ENCODE measurements around the gene PITPNC1. TPM values are rescaled to one million over a fixed set of nuclear protein-coding genes. Genes with fewer than 3 reads are reported as not detected.

PITPNC1 gene
- total RNA-seq, 1 experiment from 2014 or later, result 40.1 TPM

- no peak for DNase-seq (ENCODE audit: unreplicated experiment)
- no peaks in the 10 kb centered on the region for H3K4me1 Mint-ChIP-seq (ENCODE audit: insufficient read depth, unreplicated experiment)
- POLR2A ChIA-PET, result interaction anchor here (0.7 to 3.5 kb wide), 2 partner anchors 10 to 333 kb away, joined by 3 to 23 read pairs; partner anchors contain the start of gene NOL11
- H3K27ac Mint-ChIP-seq (ENCODE audit: low read depth, unreplicated experiment), result no peak overlapping the region
- H3K36me3 Mint-ChIP-seq (ENCODE audit: insufficient read depth, unreplicated experiment), result no peaks in the 10 kb centered on the region
- H3K9me3 Mint-ChIP-seq (ENCODE audit: unreplicated experiment), result no peaks in the 10 kb centered on the region
- no peak overlapping the region for H3K4me3 Mint-ChIP-seq (ENCODE audit: unreplicated experiment)
- BruUV-seq (replicated peaks), result no TSS peak
- no peaks in the 10 kb centered on the region for H3K27me3 Mint-ChIP-seq (ENCODE audit: insufficient read depth, unreplicated experiment)
- CTCF ChIA-PET, result interaction anchor here (0.6 to 2.9 kb wide), 3 partner anchors 10 to 329 kb away, joined by 3 to 13 read pairs (median 3); no protein-coding TSS in a partner anchor
- intact Hi-C loops (cut with micrococcal nuclease), result no loop called here
- TF ChIP-seq CTCF (IDR thresholded peaks at IDR 0.05; ENCODE audit: unreplicated experiment), result no peak
Observed at GRCh38 chr17:67707442-67707841, 330.4 kb downstream of the PITPNC1 start.

- H3K9me3 Mint-ChIP-seq (ENCODE audit: unreplicated experiment), result no peaks in the 10 kb centered on the region
- DNase-seq (ENCODE audit: unreplicated experiment), result no peak
- no peak for TF ChIP-seq CTCF (IDR thresholded peaks at IDR 0.05; ENCODE audit: unreplicated experiment)
- H3K4me3 Mint-ChIP-seq (ENCODE audit: unreplicated experiment), result no peak overlapping the region
- no peak overlapping the region for H3K27ac Mint-ChIP-seq (ENCODE audit: low read depth, unreplicated experiment)
- no peaks in the 10 kb centered on the region for H3K36me3 Mint-ChIP-seq (ENCODE audit: insufficient read depth, unreplicated experiment)
- H3K27me3 Mint-ChIP-seq (ENCODE audit: insufficient read depth, unreplicated experiment), result no peaks in the 10 kb centered on the region
- ChIA-PET CTCF (interaction anchor here (0.6 to 1.7 kb wide), 2 partner anchors 9 to 18 kb away, joined by 5 to 9 read pairs; no protein-coding TSS in a partner anchor), POLR2A (interaction anchor here (0.7 to 3.5 kb wide), 2 partner anchors 9 to 319 kb away, joined by 3 to 23 read pairs; partner anchors contain the start of gene NOL11)
- intact Hi-C loops (cut with micrococcal nuclease), result no loop called here
- BruUV-seq (replicated peaks), result no TSS peak
- H3K4me1 Mint-ChIP-seq (ENCODE audit: insufficient read depth, unreplicated experiment), result no peaks in the 10 kb centered on the region
Observed at GRCh38 chr17:67708378-67708777, 331.3 kb downstream of the PITPNC1 start.

- POLR2A ChIA-PET, result interaction anchor here (1.0 kb wide), 1 partner anchor 337 kb away, joined by 3 read pairs; no protein-coding TSS in a partner anchor
- Mint-ChIP-seq H3K36me3 (ENCODE audit: insufficient read depth, unreplicated experiment) (no peaks in the 10 kb centered on the region), H3K9me3 (ENCODE audit: unreplicated experiment) (no peaks in the 10 kb centered on the region), H3K4me3 (ENCODE audit: unreplicated experiment) (no peak overlapping the region), H3K27ac (ENCODE audit: low read depth, unreplicated experiment) (no peak overlapping the region), H3K27me3 (ENCODE audit: insufficient read depth, unreplicated experiment) (no peaks in the 10 kb centered on the region), H3K4me1 (ENCODE audit: insufficient read depth, unreplicated experiment) (no peaks in the 10 kb centered on the region)
- no TSS peak for BruUV-seq (replicated peaks)
- no peak for DNase-seq (ENCODE audit: unreplicated experiment)
- intact Hi-C loops (cut with micrococcal nuclease), result loop anchor here (10.0 kb wide), 1 partner anchor 337 kb away; the partner anchor contains the start of gene PITPNC1
- CTCF ChIA-PET, result interaction anchor here (0.6 to 1.4 kb wide), 4 partner anchors 12 to 368 kb away, joined by 3 to 5 read pairs (median 3); no protein-coding TSS in a partner anchor
- no peak for TF ChIP-seq CTCF (IDR thresholded peaks at IDR 0.05; ENCODE audit: unreplicated experiment)
Observed at GRCh38 chr17:67711916-67712315, 334.8 kb downstream of the PITPNC1 start.

- Mint-ChIP-seq H3K27ac (ENCODE audit: low read depth, unreplicated experiment) (no peak overlapping the region), H3K27me3 (ENCODE audit: insufficient read depth, unreplicated experiment) (no peaks in the 10 kb centered on the region), H3K36me3 (ENCODE audit: insufficient read depth, unreplicated experiment) (no peaks in the 10 kb centered on the region), H3K9me3 (ENCODE audit: unreplicated experiment) (no peaks in the 10 kb centered on the region), H3K4me3 (ENCODE audit: unreplicated experiment) (no peak overlapping the region), H3K4me1 (ENCODE audit: insufficient read depth, unreplicated experiment) (no peaks in the 10 kb centered on the region)
- TF ChIP-seq CTCF (IDR thresholded peaks at IDR 0.05; ENCODE audit: unreplicated experiment), result no peak
- no peak for DNase-seq (ENCODE audit: unreplicated experiment)
- ChIA-PET POLR2A (interaction anchor here (1.0 kb wide), 1 partner anchor 338 kb away, joined by 3 read pairs; no protein-coding TSS in a partner anchor), CTCF (interaction anchor here (0.6 to 1.4 kb wide), 4 partner anchors 12 to 368 kb away, joined by 3 to 5 read pairs (median 3); no protein-coding TSS in a partner anchor)
- no TSS peak for BruUV-seq (replicated peaks)
- intact Hi-C loops (cut with micrococcal nuclease), result loop anchor here (10.0 kb wide), 1 partner anchor 338 kb away; the partner anchor contains the start of gene PITPNC1
Observed at GRCh38 chr17:67712375-67712774, 335.3 kb downstream of the PITPNC1 start.

Measured in MCF 10A (cell line).